ENCODE results near the gene NPRL2. TPM values are rescaled to one million over a fixed set of nuclear protein-coding genes. Genes with fewer than 3 reads are reported as not detected.

The NPRL2 gene
- total and polyA plus RNA-seq, 9 of the 15 experiments (the other 6 are each of a cell fraction or from before 2014, with no cell fraction given), result 17.4 to 40.4 (median 24.4) TPM

GRCh38 chr3:50396502-50396901, 45.9 kb upstream of the NPRL2 start:
- POLR2A ChIA-PET, result interaction anchor here (0.6 kb wide), 1 partner anchor 14 kb away, joined by 3 read pairs; no protein-coding TSS in a partner anchor
- WGBS (ENCODE audit: insufficient coverage, low coverage, missing lambda C conversion rate), result 5% methylated on average over 8 of the region's 10 CpGs
- Histone ChIP-seq H3K9me3 (replicated peaks; ENCODE audit: control insufficient read depth, insufficient read depth, low read depth, low read length) (no peaks in the 10 kb centered on the region), H3K9ac (ENCODE audit: insufficient read depth in 1 of 2, low read depth in 2 of 2, low read length in 2 of 2) (no peak overlapping the region), H3K4me2 (ENCODE audit: insufficient read depth, low read length) (no peak overlapping the region), H2AFZ (ENCODE audit: low read depth, low read length) (no peak overlapping the region), H3K36me3 (ENCODE audit: control insufficient read depth, insufficient read depth, low read length) (no peaks in the 10 kb centered on the region), H4K20me1 (replicated peaks; ENCODE audit: control insufficient read depth, insufficient read depth, low read length) (no peaks in the 10 kb centered on the region), H3K79me2 (ENCODE audit: control insufficient read depth, insufficient read depth, low read length) (no peaks in the 10 kb centered on the region), H3K4me3 (no peak overlapping the region), H3K9me1 (ENCODE audit: control insufficient read depth, insufficient read depth, low read length) (no peaks in the 10 kb centered on the region), H3K4me1 (replicated peaks in 1 of 2; ENCODE audit: control insufficient read depth in 2 of 2, insufficient read depth in 2 of 2, low read length in 2 of 2) (peaks cover 0 to 13% of the 10 kb centered on the region in 2 experiments; a peak in 2 of 5 replicates), H3K27ac (ENCODE audit: extremely low read depth, low read depth, low read length) (no peak overlapping the region), H3K27me3 (ENCODE audit: control insufficient read depth in 2 of 2, insufficient read depth in 2 of 2, low read length in 2 of 2) (peaks cover 0 to 6% of the 10 kb centered on the region in 2 experiments; a peak in 2 of 5 replicates)
- CTCF ChIA-PET (ENCODE audit: low intra/inter-chr PET ratio), result no interaction called here
- FAIRE-seq, result no peak
- in situ Hi-C loops (cut with MboI) (no loop called here), intact Hi-C loops (cut with micrococcal nuclease) (no loop called here)
- TF ChIP-seq ZC3H11A (IDR thresholded peaks at IDR 0.05; ENCODE audit: low read depth, low read length), result no peak
- no peak for TF ChIP-seq RBFOX2 (IDR thresholded peaks at IDR 0.05; ENCODE audit: low read depth, low read length)
- no peak for ATAC-seq
- no TSS peak for BruUV-seq (replicated peaks)
- DNase-seq (ENCODE audit: extremely low read depth in 1 of 4, low spot score in 3 of 4), result no peak

DNA sequence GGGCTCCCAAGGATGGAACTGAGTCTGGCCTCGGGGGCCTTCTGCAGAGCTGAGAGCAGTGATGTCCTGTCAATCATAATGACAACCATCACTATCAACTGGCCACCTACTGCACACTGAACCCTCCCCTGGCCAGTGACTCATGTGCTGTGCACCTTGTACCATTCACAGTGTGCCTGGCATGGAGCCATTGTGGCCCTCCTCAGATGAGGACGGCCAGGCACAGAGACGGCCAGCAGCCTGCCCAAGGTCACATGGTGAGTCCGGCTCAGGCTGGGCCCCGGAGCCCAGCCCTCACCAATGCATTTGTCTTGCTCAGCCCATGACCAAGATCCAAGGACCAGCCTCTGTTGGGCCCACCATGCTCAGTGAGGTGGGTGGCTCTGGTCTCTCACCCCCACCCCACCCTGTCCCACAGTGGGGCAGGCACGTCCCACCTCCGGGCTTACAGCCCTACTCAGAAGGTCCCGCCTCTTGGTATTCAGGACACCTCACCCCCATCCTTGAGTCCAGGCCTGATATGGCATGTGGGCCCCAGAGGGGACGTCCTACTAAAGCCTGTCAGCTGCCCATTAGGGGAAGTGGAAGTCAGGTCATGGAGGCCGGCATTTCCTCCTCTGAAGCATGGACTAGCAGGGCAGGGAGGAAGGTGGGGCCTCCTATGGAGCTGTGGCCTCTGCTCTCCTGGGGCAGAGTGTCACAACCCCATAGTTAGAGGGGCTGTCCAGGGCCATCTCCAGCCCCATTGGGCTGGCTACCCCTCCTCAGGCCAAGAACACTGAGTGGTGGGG, 44.7 kb upstream of the NPRL2 start:
- Histone ChIP-seq H4K20me1 (replicated peaks; ENCODE audit: control insufficient read depth, insufficient read depth, low read length) (no peaks in the 10 kb centered on the region), H3K4me3 (no peak overlapping the region), H3K9me3 (replicated peaks; ENCODE audit: control insufficient read depth, insufficient read depth, low read depth, low read length) (no peaks in the 10 kb centered on the region), H3K9ac (ENCODE audit: insufficient read depth in 1 of 2, low read depth in 2 of 2, low read length in 2 of 2) (no peak overlapping the region), H2AFZ (ENCODE audit: low read depth, low read length) (no peak overlapping the region), H3K4me1 (replicated peaks in 1 of 2; ENCODE audit: control insufficient read depth in 2 of 2, insufficient read depth in 2 of 2, low read length in 2 of 2) (peaks cover 3 to 23% of the 10 kb centered on the region in 2 experiments; a peak in 2 of 5 replicates), H3K4me2 (ENCODE audit: insufficient read depth, low read length) (no peak overlapping the region), H3K27me3 (ENCODE audit: control insufficient read depth in 2 of 2, insufficient read depth in 2 of 2, low read length in 2 of 2) (peaks cover 0 to 3% of the 10 kb centered on the region in 2 experiments; a peak in 2 of 5 replicates), H3K79me2 (ENCODE audit: control insufficient read depth, insufficient read depth, low read length) (no peaks in the 10 kb centered on the region), H3K36me3 (ENCODE audit: control insufficient read depth, insufficient read depth, low read length) (no peaks in the 10 kb centered on the region), H3K9me1 (ENCODE audit: control insufficient read depth, insufficient read depth, low read length) (no peaks in the 10 kb centered on the region), H3K27ac (ENCODE audit: extremely low read depth, low read depth, low read length) (no peak overlapping the region)
- DNase-seq (ENCODE audit: extremely low read depth in 1 of 4, low spot score in 3 of 4), result no peak
- intact Hi-C loops (cut with micrococcal nuclease), result no loop called here
- ATAC-seq, result no peak; the same call in 2 of the 3 replicates
- no TSS peak for BruUV-seq (replicated peaks)
- CTCF ChIA-PET (ENCODE audit: low intra/inter-chr PET ratio), result no interaction called here
- FAIRE-seq, result no peak
- POLR2A ChIA-PET, result interaction anchor here (0.6 kb wide), 1 partner anchor 33 kb away, joined by 4 read pairs; no protein-coding TSS in a partner anchor
- peak; percentile 37 for TF ChIP-seq PKNOX1 (IDR thresholded peaks at IDR 0.05)
- TF ChIP-seq GATA2 (CRISPR knock-in tag; IDR thresholded peaks at IDR 0.05), result no peak
- no peak for TF ChIP-seq ZNF408 (CRISPR knock-in tag; IDR thresholded peaks at IDR 0.05; ENCODE audit: low read depth)
- TF ChIP-seq HBP1 (CRISPR knock-in tag; IDR thresholded peaks at IDR 0.05), result no peak
- no peak for TF ChIP-seq PCBP1 (IDR thresholded peaks at IDR 0.05; ENCODE audit: low read depth, low read length, poor library complexity, severe bottlenecking)
- no peak for TF ChIP-seq ZNF696 (CRISPR knock-in tag; conservative IDR thresholded peaks at IDR 0.05)
- TF ChIP-seq SPI1 (IDR thresholded peaks at IDR 0.05; ENCODE audit: borderline replicate concordance, low read depth, low read length), result peak; percentile 70; the same call in 1 of the 2 replicates
- TF ChIP-seq JUN (IDR thresholded peaks at IDR 0.05; ENCODE audit: borderline replicate concordance, low read depth, low read length), result no peak
- no peak for TF ChIP-seq JUN (CRISPR knock-in tag; IDR thresholded peaks at IDR 0.05; ENCODE audit: borderline replicate concordance)
- no peak for TF ChIP-seq BRF1 (IDR thresholded peaks at IDR 0.05; ENCODE audit: borderline replicate concordance, extremely low read depth, insufficient read length)
- TF ChIP-seq ZNF583 (CRISPR knock-in tag; IDR thresholded peaks at IDR 0.05), result no peak
- 16% methylated on average over 6 of the region's 10 CpGs for WGBS (ENCODE audit: insufficient coverage, low coverage, missing lambda C conversion rate)
- in situ Hi-C loops (cut with MboI), result no loop called here

Measured in K562 (cell line).